Ishikawa (cell line): Measurements from ENCODE around the gene RORC.

Experiments used
- CEBPB ChIP-seq: IDR thresholded peaks from 2 replicates; pipeline ENCODE4 v1.6.1; 2012
- CREB1 ChIP-seq: IDR thresholded peaks from 2 replicates; pipeline ENCODE4 v1.6.1; 2012; ENCODE audit warnings: low read depth
- EGR1 ChIP-seq: IDR thresholded peaks from 2 replicates; pipeline ENCODE4 v1.6.1; 2012
- EP300 ChIP-seq: IDR thresholded peaks from 2 replicates; pipeline ENCODE4 v1.6.1; 2012; ENCODE audit warnings: borderline replicate concordance
- FOXM1 ChIP-seq: IDR thresholded peaks from 2 replicates; pipeline ENCODE4 v1.6.1; 2012; ENCODE audit warnings: low read depth, borderline replicate concordance
- MAX ChIP-seq: IDR thresholded peaks from 2 replicates; pipeline ENCODE4 v1.6.1; 2012
- NFIC ChIP-seq: IDR thresholded peaks from 2 replicates; pipeline ENCODE4 v1.6.1; 2012
- RAD21 ChIP-seq: IDR thresholded peaks from 2 replicates; pipeline ENCODE4 v1.6.1; 2012; ENCODE audit warnings: low read depth
- REST ChIP-seq: IDR thresholded peaks from 2 replicates; pipeline ENCODE4 v1.6.1; 2012; ENCODE audit warnings: low read depth, mild to moderate bottlenecking
- TAF1 ChIP-seq: IDR thresholded peaks from 2 replicates; pipeline ENCODE4 v1.6.1; 2012; ENCODE audit warnings: low read depth, mild to moderate bottlenecking
- TCF12 ChIP-seq: IDR thresholded peaks from 2 replicates; pipeline ENCODE4 v1.6.1; 2012; ENCODE audit warnings: low read depth
- TEAD4 ChIP-seq: IDR thresholded peaks from 2 replicates; pipeline ENCODE4 v1.6.1; 2012
- USF1 ChIP-seq: IDR thresholded peaks from 2 replicates; pipeline ENCODE4 v1.6.1; 2012
- YY1 ChIP-seq: IDR thresholded peaks from 2 replicates; pipeline ENCODE4 v1.6.1; 2012; ENCODE audit warnings: low read depth
- ZBTB7A ChIP-seq: IDR thresholded peaks from 2 replicates; pipeline ENCODE4 v1.6.1; 2012; ENCODE audit warnings: low read depth

The RORC gene

GRCh38 chr1:151760597-151761385, 70.8 kb downstream of the RORC start:
- TF ChIP-seq EGR1, result no peak
- TF ChIP-seq TAF1, result no peak
- no peak for TF ChIP-seq RAD21
- TF ChIP-seq REST, result no peak
- no peak for TF ChIP-seq ZBTB7A
- no peak for TF ChIP-seq TCF12
- no peak for TF ChIP-seq CEBPB
- no peak for TF ChIP-seq NFIC
- no peak for TF ChIP-seq FOXM1
- TF ChIP-seq MAX, result no peak
- no peak for TF ChIP-seq YY1
- TF ChIP-seq EP300, result no peak
- TF ChIP-seq CREB1, result no peak
- TF ChIP-seq USF1, result no peak
- TF ChIP-seq TEAD4, result no peak

- TF ChIP-seq EP300 (no peak), RAD21 (no peak), CEBPB (no peak), FOXM1 (no peak), NFIC (no peak), CREB1 (no peak), YY1 (no peak), TCF12 (no peak), REST (no peak), USF1 (no peak), EGR1 (no peak), MAX (no peak), TEAD4 (no peak), TAF1 (no peak), ZBTB7A (no peak)
Measured at GRCh38 chr1:151759241-151759640, 72.4 kb downstream of the RORC start.

- TF ChIP-seq REST, result no peak
- no peak for TF ChIP-seq TEAD4
- no peak for TF ChIP-seq USF1
- TF ChIP-seq CEBPB, result no peak
- TF ChIP-seq TCF12, result no peak
- TF ChIP-seq CREB1, result no peak
- no peak for TF ChIP-seq TAF1
- TF ChIP-seq YY1, result no peak
- no peak for TF ChIP-seq RAD21
- TF ChIP-seq ZBTB7A, result no peak
- TF ChIP-seq EP300, result no peak
- TF ChIP-seq MAX, result no peak
Measured at GRCh38 chr1:151756291-151756690, 75.3 kb downstream of the RORC start.
